ENCODE results near the gene PLEK2. TPM values are rescaled to one million over a fixed set of nuclear protein-coding genes. Genes with fewer than 3 reads are reported as not detected.
A peak's percentile ranks its signal among the peaks of the same experiment; 100 is the strongest.

The PLEK2 gene
- polyA plus RNA-seq, 1 experiment, result 1.6 TPM

- Histone ChIP-seq H3K9me3 (ENCODE audit: control insufficient read depth, insufficient read depth, low read length) (no peaks in the 10 kb centered on the region), H3K4me3 (ENCODE audit: low read depth, low read length) (no peak overlapping the region), H3K27ac (ENCODE audit: low read depth, low read length) (no peak overlapping the region), H3K27me3 (ENCODE audit: control insufficient read depth, insufficient read depth, low read length) (peaks cover 16% of the 10 kb centered on the region)
- no peak for DNase-seq (ENCODE audit: low read depth, low spot score)
- ChIA-PET POLR2A (no interaction called here), CTCF (interaction anchor here (1.0 to 5.8 kb wide), 4 partner anchors 12 to 275 kb away, joined by 5 to 114 read pairs (median 10); no protein-coding TSS in a partner anchor)
- TF ChIP-seq CTCF (IDR thresholded peaks at IDR 0.05; ENCODE audit: low read depth, low read length), result no peak
These were observed 17.7 kb upstream of the PLEK2 start for GRCh38 chr14:67429510-67430205.

- peak; percentile 7; the same call in 1 of the 2 replicates for TF ChIP-seq CTCF (IDR thresholded peaks at IDR 0.05; ENCODE audit: low read depth, low read length)
- no peak overlapping the region for H3K27ac ChIP-seq (ENCODE audit: low read depth, low read length)
- ChIA-PET POLR2A (no interaction called here), CTCF (interaction anchor here (0.8 to 5.8 kb wide), 14 partner anchors 10 to 275 kb away, joined by 3 to 114 read pairs (median 10); partner anchors contain the start of genes ARG2 and RDH11)
- no peaks in the 10 kb centered on the region for H3K9me3 ChIP-seq (ENCODE audit: control insufficient read depth, insufficient read depth, low read length)
- no peak overlapping the region for H3K4me3 ChIP-seq (ENCODE audit: low read depth, low read length)
- peaks cover 16% of the 10 kb centered on the region for H3K27me3 ChIP-seq (ENCODE audit: control insufficient read depth, insufficient read depth, low read length)
- peak; percentile 27 for DNase-seq (ENCODE audit: low read depth, low spot score)
These were observed 16.6 kb upstream of the PLEK2 start for GRCh38 chr14:67428501-67429031.

- TF ChIP-seq CTCF (IDR thresholded peaks at IDR 0.05; ENCODE audit: low read depth, low read length), result peak; percentile 86
- Histone ChIP-seq H3K27me3 (ENCODE audit: control insufficient read depth, insufficient read depth, low read length) (peaks cover 10% of the 10 kb centered on the region), H3K9me3 (ENCODE audit: control insufficient read depth, insufficient read depth, low read length) (no peaks in the 10 kb centered on the region), H3K27ac (ENCODE audit: low read depth, low read length) (no peak overlapping the region), H3K4me3 (ENCODE audit: low read depth, low read length) (no peak overlapping the region)
- DNase-seq (ENCODE audit: low read depth, low spot score), result peak; percentile 45
- CTCF ChIA-PET, result interaction anchor here (0.6 to 5.8 kb wide), 46 partner anchors 9 to 284 kb away, joined by 3 to 114 read pairs (median 6); partner anchors contain the start of genes ARG2, PIGH, PLEK2 and RDH11
- POLR2A ChIA-PET, result no interaction called here
These were observed 15.1 kb upstream of the PLEK2 start for GRCh38 chr14:67426983-67427606.

GRCh38 chr14:67426161-67426560 is 14.2 kb upstream of the PLEK2 start:
- no peak for TF ChIP-seq CTCF (IDR thresholded peaks at IDR 0.05; ENCODE audit: low read depth, low read length)
- no peak for DNase-seq (ENCODE audit: low read depth, low spot score)
- no peak overlapping the region for H3K4me3 ChIP-seq (ENCODE audit: low read depth, low read length)
- ChIA-PET CTCF (interaction anchor here (0.6 to 5.8 kb wide), 20 partner anchors 8 to 280 kb away, joined by 3 to 114 read pairs (median 7); partner anchors contain the start of genes PIGH, PLEK2 and RDH12), POLR2A (no interaction called here)
- no peak overlapping the region for H3K27ac ChIP-seq (ENCODE audit: low read depth, low read length)
- H3K9me3 ChIP-seq (ENCODE audit: control insufficient read depth, insufficient read depth, low read length), result no peaks in the 10 kb centered on the region
- H3K27me3 ChIP-seq (ENCODE audit: control insufficient read depth, insufficient read depth, low read length), result peaks cover 3% of the 10 kb centered on the region

Data from AG04450 (cell line).